ENCODE measurements around the gene ENDOD1.

ENDOD1 gene

GRCh38 chr11:95097209-95097608, 7.6 kb downstream of the ENDOD1 start:
- no peak for TF ChIP-seq MAX (IDR thresholded peaks at IDR 0.05; ENCODE audit: low read depth, low read length)
- no peak for TF ChIP-seq MYC (IDR thresholded peaks at IDR 0.05; ENCODE audit: low read depth, low read length)
- TF ChIP-seq, protein P1, sequence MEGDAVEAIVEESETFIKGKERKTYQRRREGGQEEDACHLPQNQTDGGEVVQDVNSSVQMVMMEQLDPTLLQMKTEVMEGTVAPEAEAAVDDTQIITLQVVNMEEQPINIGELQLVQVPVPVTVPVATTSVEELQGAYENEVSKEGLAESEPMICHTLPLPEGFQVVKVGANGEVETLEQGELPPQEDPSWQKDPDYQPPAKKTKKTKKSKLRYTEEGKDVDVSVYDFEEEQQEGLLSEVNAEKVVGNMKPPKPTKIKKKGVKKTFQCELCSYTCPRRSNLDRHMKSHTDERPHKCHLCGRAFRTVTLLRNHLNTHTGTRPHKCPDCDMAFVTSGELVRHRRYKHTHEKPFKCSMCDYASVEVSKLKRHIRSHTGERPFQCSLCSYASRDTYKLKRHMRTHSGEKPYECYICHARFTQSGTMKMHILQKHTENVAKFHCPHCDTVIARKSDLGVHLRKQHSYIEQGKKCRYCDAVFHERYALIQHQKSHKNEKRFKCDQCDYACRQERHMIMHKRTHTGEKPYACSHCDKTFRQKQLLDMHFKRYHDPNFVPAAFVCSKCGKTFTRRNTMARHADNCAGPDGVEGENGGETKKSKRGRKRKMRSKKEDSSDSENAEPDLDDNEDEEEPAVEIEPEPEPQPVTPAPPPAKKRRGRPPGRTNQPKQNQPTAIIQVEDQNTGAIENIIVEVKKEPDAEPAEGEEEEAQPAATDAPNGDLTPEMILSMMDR (IDR thresholded peaks at IDR 0.05; ENCODE audit: low read depth, low read length): no peak
- no peak for TF ChIP-seq POLR2A (IDR thresholded peaks at IDR 0.05; ENCODE audit: extremely low read depth, insufficient read length)
- no peak overlapping the region for H3K4me3 ChIP-seq (ENCODE audit: low read depth, low read length)
- no peak for DNase-seq (ENCODE audit: low read depth)

DNA sequence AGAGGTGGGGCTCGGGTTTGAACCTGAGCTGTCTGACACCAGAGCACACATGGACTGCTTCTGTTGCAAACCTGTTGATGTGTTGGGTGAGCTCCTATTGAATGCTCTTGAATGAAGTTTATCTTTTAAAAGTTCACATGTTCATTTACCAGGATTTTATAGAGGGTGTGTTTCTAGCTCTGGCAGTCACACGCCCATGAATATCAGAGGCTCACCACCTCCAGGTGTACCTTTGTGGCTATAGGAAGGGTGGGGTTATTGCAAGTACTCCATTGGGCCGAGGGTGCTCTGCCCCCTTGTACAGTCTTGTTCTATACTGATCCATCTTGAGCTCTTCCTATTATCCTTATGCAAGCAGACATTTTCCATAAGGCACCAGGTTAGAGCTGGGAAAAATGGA, 9.2 kb downstream of the ENDOD1 start:
- TF ChIP-seq, protein P1 (IDR thresholded peaks at IDR 0.05; ENCODE audit: low read depth, low read length): no peak
- TF ChIP-seq MAX (IDR thresholded peaks at IDR 0.05; ENCODE audit: low read depth, low read length): no peak
- no peak for TF ChIP-seq POLR2A (IDR thresholded peaks at IDR 0.05; ENCODE audit: extremely low read depth, insufficient read length)
- TF ChIP-seq MYC (IDR thresholded peaks at IDR 0.05; ENCODE audit: low read depth, low read length): no peak
- no peak overlapping the region for H3K4me3 ChIP-seq (ENCODE audit: low read depth, low read length)
- no peak for DNase-seq (ENCODE audit: low read depth)

- TF ChIP-seq MAX (IDR thresholded peaks at IDR 0.05; ENCODE audit: low read depth, low read length) (no peak), MYC (IDR thresholded peaks at IDR 0.05; ENCODE audit: low read depth, low read length) (no peak), POLR2A (IDR thresholded peaks at IDR 0.05; ENCODE audit: extremely low read depth, insufficient read length) (no peak)
- TF ChIP-seq, protein P1 (IDR thresholded peaks at IDR 0.05; ENCODE audit: low read depth, low read length): no peak
- no peak for DNase-seq (ENCODE audit: low read depth)
- no peak overlapping the region for H3K4me3 ChIP-seq (ENCODE audit: low read depth, low read length)
Observed at GRCh38 chr11:95100191-95100648, 10.6 kb downstream of the ENDOD1 start.

DNA sequence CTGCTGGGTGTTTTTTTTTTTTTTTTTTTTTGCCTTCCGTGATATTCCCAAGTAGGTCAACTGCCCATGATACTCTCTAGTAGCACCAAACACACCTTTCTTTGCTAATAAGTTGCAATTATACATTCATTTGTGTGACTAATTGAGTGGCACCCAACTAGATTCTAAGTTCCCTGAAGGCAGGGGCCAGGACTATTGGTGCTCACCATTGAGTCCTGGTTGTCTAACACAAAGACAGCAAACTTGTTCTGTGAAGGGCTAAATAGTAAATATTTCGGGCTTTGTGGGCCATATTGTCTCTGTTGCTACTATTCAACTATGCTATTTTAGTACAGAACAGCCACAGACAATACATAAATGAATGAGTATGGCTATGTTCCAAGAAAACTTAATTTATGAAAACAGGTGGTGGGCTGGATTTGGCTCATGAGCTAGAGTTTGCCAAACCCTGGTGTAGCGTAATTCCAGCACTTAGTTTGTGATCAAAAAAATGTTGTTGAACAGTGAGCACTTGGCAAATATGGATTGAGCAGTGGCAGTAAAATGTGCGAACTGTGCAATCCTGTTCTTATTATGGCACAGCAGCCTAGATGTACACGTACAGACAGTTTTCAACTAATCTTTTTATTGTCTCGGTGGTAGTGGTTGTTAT, 11.3 kb downstream of the ENDOD1 start:
- DNase-seq (ENCODE audit: low read depth): no peak
- H3K4me3 ChIP-seq (ENCODE audit: low read depth, low read length): no peak overlapping the region
- no peak for TF ChIP-seq MAX (IDR thresholded peaks at IDR 0.05; ENCODE audit: low read depth, low read length)
- TF ChIP-seq, protein P1 (IDR thresholded peaks at IDR 0.05; ENCODE audit: low read depth, low read length): no peak
- TF ChIP-seq MYC (IDR thresholded peaks at IDR 0.05; ENCODE audit: low read depth, low read length): no peak
- TF ChIP-seq POLR2A (IDR thresholded peaks at IDR 0.05; ENCODE audit: extremely low read depth, insufficient read length): no peak

DNA sequence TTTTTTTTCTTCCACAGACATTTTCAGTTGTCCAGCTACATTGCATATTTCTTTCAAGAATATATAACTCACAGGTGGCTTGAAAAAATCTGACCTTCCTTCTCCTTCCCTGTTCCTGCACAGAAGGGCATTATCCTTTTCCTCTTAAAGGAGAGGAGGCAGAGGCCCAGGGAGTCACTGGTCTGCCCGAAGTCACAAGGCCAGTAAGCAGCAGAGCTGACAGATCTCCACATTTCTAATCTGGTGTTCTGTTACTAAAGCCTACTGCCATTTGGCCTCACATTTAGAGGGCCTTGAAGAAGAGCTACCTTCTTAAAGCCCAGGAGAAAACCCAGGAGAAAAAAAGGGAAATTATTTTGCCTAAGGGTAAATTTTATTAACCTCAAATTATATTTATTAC, 12.3 kb downstream of the ENDOD1 start:
- TF ChIP-seq MAX (IDR thresholded peaks at IDR 0.05; ENCODE audit: low read depth, low read length) (no peak), MYC (IDR thresholded peaks at IDR 0.05; ENCODE audit: low read depth, low read length) (no peak), POLR2A (IDR thresholded peaks at IDR 0.05; ENCODE audit: extremely low read depth, insufficient read length) (no peak)
- TF ChIP-seq, protein P1 (IDR thresholded peaks at IDR 0.05; ENCODE audit: low read depth, low read length): no peak
- H3K4me3 ChIP-seq (ENCODE audit: low read depth, low read length): no peak overlapping the region
- no peak for DNase-seq (ENCODE audit: low read depth)

Data from NB4 (cell line).